ENCODE results near the gene TRIM58. TPM values are rescaled to one million over a fixed set of nuclear protein-coding genes. Genes with fewer than 3 reads are reported as not detected.

Gene TRIM58
- total and polyA plus RNA-seq, 2 donors (not counting 1 experiment from before 2014, with no cell fraction given) = 0.50 to 3.5 TPM

DNA sequence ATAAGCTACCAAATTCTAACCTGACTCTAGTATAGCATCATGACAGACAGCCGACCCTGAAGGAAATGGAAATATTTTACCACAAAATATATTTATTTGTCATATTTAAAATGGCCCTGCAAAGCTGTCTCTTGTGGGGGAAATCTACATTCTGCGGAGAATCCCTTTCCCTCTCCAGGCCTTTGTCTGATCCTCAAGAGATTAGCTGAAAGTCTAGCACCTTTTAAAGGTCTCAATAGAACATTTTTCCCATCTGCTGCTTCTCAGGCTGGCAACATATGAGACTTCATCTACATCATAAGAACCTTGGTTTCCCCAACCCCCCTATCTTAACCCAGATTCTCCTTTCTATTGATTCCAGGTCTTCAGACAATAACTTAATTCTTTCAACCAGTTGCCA, 13.6 kb upstream of the TRIM58 start:
- H3K9ac ChIP-seq (ENCODE audit: insufficient read depth, low read length) = no peak overlapping the region
- no peaks in the 10 kb centered on the region for H4K20me1 ChIP-seq (ENCODE audit: control insufficient read depth, extremely low read depth, insufficient read depth, low read length)
- no peak overlapping the region for H3K4me2 ChIP-seq (ENCODE audit: extremely low read depth, insufficient read depth, low read length)
- no peak overlapping the region for H3K27ac ChIP-seq (ENCODE audit: insufficient read depth, low read length)
- H2AFZ ChIP-seq (ENCODE audit: low read length) = no peak overlapping the region
- H3K9me3 ChIP-seq (ENCODE audit: control insufficient read depth, insufficient read depth, low read depth, low read length) = no peaks in the 10 kb centered on the region
- H3K4me3 ChIP-seq (replicated peaks in 1 of 4; ENCODE audit: control extremely low read depth in 1 of 4, insufficient read depth in 1 of 4, low read depth in 3 of 4, low read length in 4 of 4) = no peak overlapping the region
- no peak for DNase-seq (ENCODE audit: low read depth in 2 of 2)
- H3K36me3 ChIP-seq (ENCODE audit: control insufficient read depth, insufficient read depth, low read length) = no peaks in the 10 kb centered on the region
- no peaks in the 10 kb centered on the region for H3K79me2 ChIP-seq (ENCODE audit: control insufficient read depth, insufficient read depth, low read length)
- H3K4me1 ChIP-seq (ENCODE audit: control insufficient read depth, extremely low read depth, insufficient read depth, low read length) = no peaks in the 10 kb centered on the region
- H3K27me3 ChIP-seq (ENCODE audit: control insufficient read depth, insufficient read depth, low read length) = no peaks in the 10 kb centered on the region
- no peak for TF ChIP-seq EZH2 (IDR thresholded peaks at IDR 0.05; ENCODE audit: low read length, missing control alignments)
- TF ChIP-seq, protein P1, sequence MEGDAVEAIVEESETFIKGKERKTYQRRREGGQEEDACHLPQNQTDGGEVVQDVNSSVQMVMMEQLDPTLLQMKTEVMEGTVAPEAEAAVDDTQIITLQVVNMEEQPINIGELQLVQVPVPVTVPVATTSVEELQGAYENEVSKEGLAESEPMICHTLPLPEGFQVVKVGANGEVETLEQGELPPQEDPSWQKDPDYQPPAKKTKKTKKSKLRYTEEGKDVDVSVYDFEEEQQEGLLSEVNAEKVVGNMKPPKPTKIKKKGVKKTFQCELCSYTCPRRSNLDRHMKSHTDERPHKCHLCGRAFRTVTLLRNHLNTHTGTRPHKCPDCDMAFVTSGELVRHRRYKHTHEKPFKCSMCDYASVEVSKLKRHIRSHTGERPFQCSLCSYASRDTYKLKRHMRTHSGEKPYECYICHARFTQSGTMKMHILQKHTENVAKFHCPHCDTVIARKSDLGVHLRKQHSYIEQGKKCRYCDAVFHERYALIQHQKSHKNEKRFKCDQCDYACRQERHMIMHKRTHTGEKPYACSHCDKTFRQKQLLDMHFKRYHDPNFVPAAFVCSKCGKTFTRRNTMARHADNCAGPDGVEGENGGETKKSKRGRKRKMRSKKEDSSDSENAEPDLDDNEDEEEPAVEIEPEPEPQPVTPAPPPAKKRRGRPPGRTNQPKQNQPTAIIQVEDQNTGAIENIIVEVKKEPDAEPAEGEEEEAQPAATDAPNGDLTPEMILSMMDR (conservative IDR thresholded peaks at IDR 0.05 in 1 of 2, IDR thresholded peaks at IDR 0.05 in 1 of 2; ENCODE audit: low read depth in 1 of 2, low read length in 2 of 2) = no peak

- Histone ChIP-seq H3K79me2 (ENCODE audit: control insufficient read depth, insufficient read depth, low read length) (no peaks in the 10 kb centered on the region), H4K20me1 (ENCODE audit: control insufficient read depth, extremely low read depth, insufficient read depth, low read length) (no peaks in the 10 kb centered on the region), H3K4me3 (replicated peaks in 1 of 4; ENCODE audit: control extremely low read depth in 1 of 4, insufficient read depth in 1 of 4, low read depth in 3 of 4, low read length in 4 of 4) (no peak overlapping the region), H3K9ac (ENCODE audit: insufficient read depth, low read length) (no peak overlapping the region), H3K9me3 (ENCODE audit: control insufficient read depth, insufficient read depth, low read depth, low read length) (no peaks in the 10 kb centered on the region), H3K4me2 (ENCODE audit: extremely low read depth, insufficient read depth, low read length) (no peak overlapping the region), H2AFZ (ENCODE audit: low read length) (no peak overlapping the region), H3K27ac (ENCODE audit: insufficient read depth, low read length) (no peak overlapping the region), H3K4me1 (ENCODE audit: control insufficient read depth, extremely low read depth, insufficient read depth, low read length) (no peaks in the 10 kb centered on the region), H3K27me3 (ENCODE audit: control insufficient read depth, insufficient read depth, low read length) (no peaks in the 10 kb centered on the region), H3K36me3 (ENCODE audit: control insufficient read depth, insufficient read depth, low read length) (no peaks in the 10 kb centered on the region)
- DNase-seq (ENCODE audit: low read depth in 2 of 2) = no peak
- TF ChIP-seq EZH2 (IDR thresholded peaks at IDR 0.05; ENCODE audit: low read length, missing control alignments) = no peak
These were observed 11.8 kb upstream of the TRIM58 start for GRCh38 chr1:247845011-247845692.

GRCh38 chr1:247845693-247846017, 11.3 kb upstream of the TRIM58 start:
- Histone ChIP-seq H3K9ac (ENCODE audit: insufficient read depth, low read length) (no peak overlapping the region), H3K27ac (ENCODE audit: insufficient read depth, low read length) (no peak overlapping the region), H3K4me2 (ENCODE audit: extremely low read depth, insufficient read depth, low read length) (no peak overlapping the region), H3K4me1 (ENCODE audit: control insufficient read depth, extremely low read depth, insufficient read depth, low read length) (no peaks in the 10 kb centered on the region), H3K9me3 (ENCODE audit: control insufficient read depth, insufficient read depth, low read depth, low read length) (no peaks in the 10 kb centered on the region), H3K27me3 (ENCODE audit: control insufficient read depth, insufficient read depth, low read length) (no peaks in the 10 kb centered on the region), H2AFZ (ENCODE audit: low read length) (no peak overlapping the region), H3K36me3 (ENCODE audit: control insufficient read depth, insufficient read depth, low read length) (no peaks in the 10 kb centered on the region), H3K79me2 (ENCODE audit: control insufficient read depth, insufficient read depth, low read length) (no peaks in the 10 kb centered on the region), H4K20me1 (ENCODE audit: control insufficient read depth, extremely low read depth, insufficient read depth, low read length) (no peaks in the 10 kb centered on the region), H3K4me3 (replicated peaks in 1 of 4; ENCODE audit: control extremely low read depth in 1 of 4, insufficient read depth in 1 of 4, low read depth in 3 of 4, low read length in 4 of 4) (no peak overlapping the region)
- no peak for DNase-seq (ENCODE audit: low read depth in 2 of 2)
- TF ChIP-seq, protein P1 (conservative IDR thresholded peaks at IDR 0.05 in 1 of 2, IDR thresholded peaks at IDR 0.05 in 1 of 2; ENCODE audit: low read depth in 1 of 2, low read length in 2 of 2) = no peak
- TF ChIP-seq EZH2 (IDR thresholded peaks at IDR 0.05; ENCODE audit: low read length, missing control alignments) = no peak
